ENCODE data around the gene ING5. TPM values are rescaled to one million over a fixed set of nuclear protein-coding genes. Genes with fewer than 3 reads are reported as not detected.
A peak's percentile ranks its signal among the peaks of the same experiment; 100 is the strongest.

The ING5 gene
- total and polyA plus RNA-seq, 10 donors: 18.2 to 51.1 (median 35.5) TPM

GRCh38 chr2:241752253-241752652 is 50.4 kb downstream of the ING5 start:
- H3K27ac ChIP-seq: no peak overlapping the region
- no peak for DNase-seq
- no peaks in the 10 kb centered on the region for H3K27me3 ChIP-seq (replicated peaks in 1 of 7)
- no peaks in the 10 kb centered on the region for H3K9me3 ChIP-seq
- H3K36me3 ChIP-seq: peaks cover 0 to 97% (median 41%) of the 10 kb centered on the region in 6 donors
- TF ChIP-seq POLR2A (IDR thresholded peaks at IDR 0.05) (no peak), CTCF (IDR thresholded peaks at IDR 0.05 in 8 of 11, conservative IDR thresholded peaks at IDR 0.05 in 3 of 11) (no peak), POLR2AphosphoS5 (IDR thresholded peaks at IDR 0.05) (peak in 1 of 3 donors; percentile 5)
- no peak overlapping the region for H3K4me3 ChIP-seq
- peaks cover 0 to 7% (median 2%) of the 10 kb centered on the region in 6 donors for H3K4me1 ChIP-seq
- 95 to 98% (median 97%) methylated on average over 9 to 14 of the region's 14 CpGs for WGBS, 5 donors
- intact Hi-C loops (cut with DNase I; ENCODE audit: low total_unique reads): no loop called here

GRCh38 chr2:241752689-241753276 is 50.9 kb downstream of the ING5 start:
- Histone ChIP-seq H3K27ac (no peak overlapping the region), H3K4me1 (peaks cover 0 to 7% (median 2%) of the 10 kb centered on the region in 6 donors), H3K36me3 (peaks cover 0 to 98% (median 46%) of the 10 kb centered on the region in 6 donors), H3K4me3 (no peak overlapping the region), H3K27me3 (replicated peaks in 1 of 7) (no peaks in the 10 kb centered on the region), H3K9me3 (no peaks in the 10 kb centered on the region)
- WGBS, 5 donors: 89 to 96% (median 95%) methylated on average over 15 to 21 of the region's 21 CpGs
- no peak for TF ChIP-seq POLR2A (IDR thresholded peaks at IDR 0.05)
- no peak for TF ChIP-seq CTCF (IDR thresholded peaks at IDR 0.05 in 8 of 11, conservative IDR thresholded peaks at IDR 0.05 in 3 of 11)
- no peak for TF ChIP-seq POLR2AphosphoS5 (IDR thresholded peaks at IDR 0.05)
- intact Hi-C loops (cut with DNase I; ENCODE audit: low total_unique reads): no loop called here
- no peak for DNase-seq

- peak in 1 of 3 donors; percentile 34 for TF ChIP-seq POLR2AphosphoS5 (IDR thresholded peaks at IDR 0.05)
- no peak for TF ChIP-seq POLR2A (IDR thresholded peaks at IDR 0.05)
- Histone ChIP-seq H3K4me3 (no peak overlapping the region), H3K9me3 (no peaks in the 10 kb centered on the region), H3K4me1 (peaks cover 0 to 7% (median 2%) of the 10 kb centered on the region in 6 donors), H3K36me3 (peaks cover 0 to 100% (median 47%) of the 10 kb centered on the region in 6 donors), H3K27ac (no peak overlapping the region), H3K27me3 (replicated peaks in 1 of 7) (no peaks in the 10 kb centered on the region)
- WGBS, 5 donors: 96 to 99% (median 98%) methylated on average over 8 to 17 of the region's 17 CpGs
- DNase-seq: no peak
- intact Hi-C loops (cut with DNase I; ENCODE audit: low total_unique reads): no loop called here
These were observed 51.7 kb downstream of the ING5 start for GRCh38 chr2:241753493-241753892.

GRCh38 chr2:241754042-241754441 is 52.2 kb downstream of the ING5 start:
- Histone ChIP-seq H3K27me3 (replicated peaks in 1 of 7) (no peaks in the 10 kb centered on the region), H3K4me1 (peaks cover 0 to 10% (median 2%) of the 10 kb centered on the region in 6 donors), H3K9me3 (no peaks in the 10 kb centered on the region), H3K27ac (no peak overlapping the region), H3K4me3 (no peak overlapping the region), H3K36me3 (peaks cover 0 to 99% (median 42%) of the 10 kb centered on the region in 6 donors)
- DNase-seq: no peak
- intact Hi-C loops (cut with DNase I; ENCODE audit: low total_unique reads): no loop called here
- 93 to 98% (median 97%) methylated on average over 20 of the region's 20 CpGs for WGBS, 5 donors
- TF ChIP-seq CTCF (IDR thresholded peaks at IDR 0.05 in 8 of 11, conservative IDR thresholded peaks at IDR 0.05 in 3 of 11) (no peak), POLR2AphosphoS5 (IDR thresholded peaks at IDR 0.05) (no peak), POLR2A (IDR thresholded peaks at IDR 0.05) (no peak)

All from spleen (tissue), 11 donors.